GM18907 (cell line): Measurements from ENCODE around the gene ISLR.

Experiments
- ATAC-seq: cut with Tn5 transposase; IDR thresholded peaks from one replicate; pipeline ENCODE4 v1.9.1; 2021; ENCODE audit warnings: mild to moderate bottlenecking, moderate library complexity; ENCODE audit not compliant: unreplicated experiment

The ISLR gene

DNA sequence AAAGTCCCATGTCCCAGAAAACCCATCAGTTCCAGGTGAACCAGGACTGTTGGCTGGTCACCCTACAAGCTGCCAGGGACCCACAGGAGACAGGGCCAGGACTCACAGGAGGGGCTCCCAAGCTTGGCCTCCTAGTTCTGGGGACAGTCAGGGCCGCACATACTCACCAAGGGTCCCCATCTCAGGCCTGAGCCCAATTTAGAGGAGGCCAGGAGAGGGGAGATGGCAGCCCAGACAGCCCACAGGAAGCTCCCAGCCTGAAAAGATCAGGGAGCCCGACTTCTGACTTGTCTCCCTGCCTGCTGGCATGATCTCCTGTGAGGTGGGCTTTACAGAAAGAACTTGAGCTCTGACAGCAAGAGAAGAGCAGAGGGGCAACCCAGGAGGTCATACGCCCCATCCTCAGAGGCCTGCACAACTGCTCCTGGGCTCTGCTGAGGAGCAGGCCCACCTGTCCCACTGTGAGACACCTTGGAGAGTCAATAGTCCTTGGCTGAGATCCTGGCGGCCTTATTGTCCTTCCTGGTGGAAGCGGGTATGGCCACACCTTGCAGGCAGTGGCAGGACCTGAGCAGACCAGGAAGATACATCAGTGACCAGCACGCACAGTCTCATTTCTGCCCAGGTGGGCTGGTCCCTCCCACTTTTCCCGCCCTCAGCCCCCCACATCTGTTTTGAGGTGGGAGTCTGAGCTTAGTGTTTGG, 2.5 kb upstream of the ISLR start:
- no peak for ATAC-seq

DNA sequence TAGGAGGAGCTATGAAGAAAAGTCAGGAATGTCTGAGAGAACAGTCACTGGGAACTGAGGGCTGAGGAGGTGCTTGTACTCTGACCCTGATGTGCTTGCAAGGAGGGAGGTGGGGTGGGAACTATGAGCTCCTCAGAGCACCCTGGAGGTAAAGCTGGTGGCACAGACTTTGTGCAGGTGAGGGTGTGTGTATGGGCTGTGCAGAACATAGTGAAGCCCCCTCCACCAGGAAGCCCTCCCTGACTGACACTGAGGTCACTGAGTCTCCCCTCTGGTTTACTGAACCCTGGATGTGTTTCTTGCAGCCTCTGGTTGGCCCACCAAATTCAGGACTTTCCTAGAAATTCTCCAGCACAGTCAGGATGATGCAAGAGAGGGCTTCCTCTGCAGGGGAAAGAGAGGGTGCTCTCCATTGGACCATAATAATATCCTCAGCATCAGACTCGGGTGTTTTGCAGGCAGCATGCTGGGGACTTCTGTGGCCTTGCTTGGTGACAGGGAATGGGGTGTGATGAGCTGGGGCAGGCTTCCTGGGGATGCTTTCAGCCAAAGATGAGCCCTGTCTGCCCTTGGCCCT, 1.5 kb upstream of the ISLR start:
- ATAC-seq: no peak

DNA sequence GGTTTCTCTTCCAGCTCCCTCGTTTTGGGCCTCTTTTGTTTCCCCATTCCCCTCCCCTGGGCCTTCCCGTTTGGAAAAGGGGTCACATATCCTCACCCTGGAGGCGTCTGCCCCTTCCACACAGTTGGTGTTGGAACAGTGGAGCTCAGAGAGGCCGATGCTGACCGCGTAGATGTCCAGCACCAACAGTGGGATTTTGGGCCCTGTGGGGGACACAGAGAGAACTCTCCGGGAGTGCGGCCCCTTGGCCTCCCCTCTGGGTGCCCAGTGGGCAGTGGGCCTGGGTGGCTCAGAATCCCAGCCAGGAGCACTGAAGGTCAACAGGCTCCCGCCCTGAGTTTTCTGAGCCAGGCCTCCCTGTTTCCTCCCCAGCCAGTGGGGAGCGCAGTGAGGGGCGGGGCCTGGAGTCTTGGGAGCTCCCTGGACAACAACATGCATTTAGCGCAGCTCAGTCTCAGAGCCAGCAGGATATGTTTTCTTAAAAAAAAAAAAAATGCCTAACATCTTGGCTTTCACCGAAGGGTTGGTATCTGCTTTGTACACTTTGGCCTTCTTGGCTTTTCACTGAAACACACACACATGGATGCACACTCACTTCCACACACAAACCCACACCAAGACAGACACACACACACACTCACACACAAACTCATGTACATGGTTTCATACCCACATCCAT, 670 bp upstream of the ISLR start:
- no peak for ATAC-seq

DNA sequence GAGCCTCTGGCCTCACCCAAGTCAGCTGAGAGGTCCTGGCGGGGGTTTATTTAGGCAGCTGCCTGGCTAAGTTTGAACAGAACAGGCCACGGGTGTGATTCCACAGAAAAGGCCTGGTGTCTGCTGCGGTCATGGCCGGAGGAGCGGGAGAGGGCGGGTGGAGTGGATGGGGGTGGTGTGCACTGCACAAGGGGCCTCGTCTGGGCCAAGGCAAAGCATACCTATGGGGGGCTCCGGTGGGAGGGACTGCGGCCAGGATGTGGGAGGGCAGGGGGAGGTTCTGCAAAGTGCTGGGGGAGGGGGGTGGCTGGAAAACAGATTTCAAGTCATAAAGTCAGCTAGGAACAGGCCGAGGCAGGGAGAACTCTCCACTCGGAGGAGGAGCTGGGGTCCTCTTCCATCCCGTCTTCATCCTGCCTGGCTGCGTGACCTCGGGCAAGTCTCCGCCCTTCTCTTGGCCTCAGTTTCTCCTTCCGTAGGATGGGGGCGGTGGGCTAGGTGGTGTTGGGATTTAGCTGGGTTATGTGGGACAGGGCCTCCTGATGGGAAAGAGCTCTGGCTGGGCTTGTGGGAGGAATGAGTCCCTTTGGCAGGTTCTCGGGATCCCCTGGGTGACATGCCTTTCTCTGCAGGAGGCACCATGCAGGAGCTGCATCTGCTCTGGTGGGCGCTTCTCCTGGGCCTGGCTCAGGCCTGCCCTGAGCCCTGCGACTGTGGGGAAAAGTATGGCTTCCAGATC, 878 bp downstream of the ISLR start:
- ATAC-seq: no peak

DNA sequence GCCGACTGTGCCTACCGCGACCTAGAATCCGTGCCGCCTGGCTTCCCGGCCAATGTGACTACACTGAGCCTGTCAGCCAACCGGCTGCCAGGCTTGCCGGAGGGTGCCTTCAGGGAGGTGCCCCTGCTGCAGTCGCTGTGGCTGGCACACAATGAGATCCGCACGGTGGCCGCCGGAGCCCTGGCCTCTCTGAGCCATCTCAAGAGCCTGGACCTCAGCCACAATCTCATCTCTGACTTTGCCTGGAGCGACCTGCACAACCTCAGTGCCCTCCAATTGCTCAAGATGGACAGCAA, 1.4 kb downstream of the ISLR start:
- no peak for ATAC-seq

DNA sequence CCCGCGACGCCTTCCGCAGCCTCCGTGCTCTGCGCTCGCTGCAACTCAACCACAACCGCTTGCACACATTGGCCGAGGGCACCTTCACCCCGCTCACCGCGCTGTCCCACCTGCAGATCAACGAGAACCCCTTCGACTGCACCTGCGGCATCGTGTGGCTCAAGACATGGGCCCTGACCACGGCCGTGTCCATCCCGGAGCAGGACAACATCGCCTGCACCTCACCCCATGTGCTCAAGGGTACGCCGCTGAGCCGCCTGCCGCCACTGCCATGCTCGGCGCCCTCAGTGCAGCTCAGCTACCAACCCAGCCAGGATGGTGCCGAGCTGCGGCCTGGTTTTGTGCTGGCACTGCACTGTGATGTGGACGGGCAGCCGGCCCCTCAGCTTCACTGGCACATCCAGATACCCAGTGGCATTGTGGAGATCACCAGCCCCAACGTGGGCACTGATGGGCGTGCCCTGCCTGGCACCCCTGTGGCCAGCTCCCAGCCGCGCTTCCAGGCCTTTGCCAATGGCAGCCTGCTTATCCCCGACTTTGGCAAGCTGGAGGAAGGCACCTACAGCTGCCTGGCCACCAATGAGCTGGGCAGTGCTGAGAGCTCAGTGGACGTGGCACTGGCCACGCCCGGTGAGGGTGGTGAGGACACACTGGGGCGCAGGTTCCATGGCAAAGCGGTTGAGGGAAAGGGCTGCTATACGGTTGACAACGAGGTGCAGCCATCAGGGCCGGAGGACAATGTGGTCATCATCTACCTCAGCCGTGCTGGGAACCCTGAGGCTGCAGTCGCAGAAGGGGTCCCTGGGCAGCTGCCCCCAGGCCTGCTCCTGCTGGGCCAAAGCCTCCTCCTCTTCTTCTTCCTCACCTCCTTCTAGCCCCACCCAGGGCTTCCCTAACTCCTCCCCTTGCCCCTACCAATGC, 2.0 kb downstream of the ISLR start:
- ATAC-seq: no peak

DNA sequence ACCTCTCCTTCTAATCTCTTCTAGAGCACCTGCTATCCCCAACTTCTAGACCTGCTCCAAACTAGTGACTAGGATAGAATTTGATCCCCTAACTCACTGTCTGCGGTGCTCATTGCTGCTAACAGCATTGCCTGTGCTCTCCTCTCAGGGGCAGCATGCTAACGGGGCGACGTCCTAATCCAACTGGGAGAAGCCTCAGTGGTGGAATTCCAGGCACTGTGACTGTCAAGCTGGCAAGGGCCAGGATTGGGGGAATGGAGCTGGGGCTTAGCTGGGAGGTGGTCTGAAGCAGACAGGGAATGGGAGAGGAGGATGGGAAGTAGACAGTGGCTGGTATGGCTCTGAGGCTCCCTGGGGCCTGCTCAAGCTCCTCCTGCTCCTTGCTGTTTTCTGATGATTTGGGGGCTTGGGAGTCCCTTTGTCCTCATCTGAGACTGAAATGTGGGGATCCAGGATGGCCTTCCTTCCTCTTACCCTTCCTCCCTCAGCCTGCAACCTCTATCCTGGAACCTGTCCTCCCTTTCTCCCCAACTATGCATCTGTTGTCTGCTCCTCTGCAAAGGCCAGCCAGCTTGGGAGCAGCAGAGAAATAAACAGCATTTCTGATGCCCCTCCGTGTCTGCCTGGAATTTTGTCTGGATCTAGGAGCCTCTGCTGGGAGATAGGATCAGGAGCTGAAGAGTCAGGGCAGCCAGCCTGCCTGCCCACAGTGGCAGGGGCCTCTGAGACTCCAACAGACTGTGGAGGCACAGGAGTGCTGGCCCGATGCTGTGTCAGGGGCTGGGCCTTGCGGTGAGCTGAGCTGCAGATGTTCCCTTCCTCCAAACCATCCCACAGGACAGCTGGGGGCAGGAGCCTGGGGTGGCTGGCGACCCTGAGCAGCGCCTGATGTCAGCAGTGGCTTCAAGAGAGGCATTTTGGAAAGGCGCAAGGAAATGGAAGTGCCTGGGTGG, 3.0 kb downstream of the ISLR start:
- ATAC-seq: no peak

DNA sequence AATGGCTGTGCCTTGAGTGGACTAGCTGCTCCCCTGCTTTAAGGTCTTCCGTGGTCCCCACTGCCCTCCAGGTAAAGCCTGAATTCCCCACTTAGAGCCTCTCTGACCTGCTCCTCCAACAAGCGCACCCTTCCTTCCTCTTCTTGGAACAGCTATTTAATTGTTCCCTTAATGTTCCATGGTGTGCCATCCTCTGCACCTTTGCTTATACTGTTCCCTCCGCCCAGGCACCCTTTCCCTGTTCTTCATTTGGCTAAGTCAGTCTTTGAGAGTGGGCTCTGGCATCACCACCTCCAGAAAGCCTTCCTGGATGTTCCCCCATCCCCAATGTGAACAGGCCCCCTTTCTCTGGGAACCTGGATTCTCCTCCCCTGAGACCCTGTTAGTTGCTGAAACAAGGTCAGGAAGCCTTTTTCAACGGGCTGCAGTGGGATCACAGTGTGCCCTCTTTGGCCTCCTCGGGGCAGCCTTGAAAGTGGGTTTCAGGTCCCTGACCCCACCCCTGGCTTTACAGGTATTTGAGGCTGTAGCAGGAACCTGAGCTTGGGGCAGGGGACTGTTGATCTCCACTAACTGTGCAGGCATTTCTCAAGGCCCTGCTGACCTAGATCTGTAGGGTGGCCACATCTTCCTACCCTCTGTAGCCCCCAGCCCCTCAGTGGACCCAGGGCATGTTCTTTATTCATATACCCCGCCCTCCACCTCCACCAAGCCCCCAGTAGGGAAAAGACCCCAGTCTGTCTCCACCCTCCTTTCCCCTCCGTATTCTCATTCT, 5.0 kb downstream of the ISLR start:
- no peak for ATAC-seq

DNA sequence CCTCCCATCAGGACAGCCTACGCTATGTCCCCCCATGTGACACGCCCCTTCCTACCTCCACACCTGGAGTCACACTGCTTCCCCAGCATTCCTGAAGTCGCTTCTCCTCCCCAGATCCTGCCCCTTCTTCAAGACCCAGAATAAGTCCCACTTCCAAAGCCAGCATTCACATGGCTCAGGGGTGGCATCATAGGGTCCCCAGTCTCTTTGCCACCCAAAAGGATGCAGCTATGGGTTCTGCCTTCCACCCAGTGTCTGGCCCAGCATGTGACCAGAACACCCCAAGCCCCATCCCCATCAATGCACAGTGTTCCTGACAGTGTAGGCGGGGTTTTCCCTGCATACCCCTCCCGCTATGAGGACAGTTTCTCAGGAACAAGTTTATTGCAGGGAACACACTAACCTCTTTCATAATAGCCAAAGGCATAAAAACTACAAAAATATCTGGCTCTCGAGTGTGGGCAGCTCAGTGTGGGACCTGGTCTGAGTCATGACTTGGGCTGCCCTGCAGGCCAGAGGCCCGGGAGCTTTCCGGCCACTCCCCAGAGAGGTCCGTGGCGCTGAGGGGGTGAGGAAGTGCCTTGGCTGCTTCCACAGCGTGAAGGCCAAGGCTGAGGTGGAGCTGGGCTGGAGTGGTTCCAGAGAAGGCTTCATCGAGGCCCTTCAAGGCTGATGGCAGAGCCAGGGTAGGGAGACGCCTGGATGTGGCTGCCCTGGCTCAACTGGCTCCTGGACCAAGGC, 5.8 kb downstream of the ISLR start:
- ATAC-seq: no peak

DNA sequence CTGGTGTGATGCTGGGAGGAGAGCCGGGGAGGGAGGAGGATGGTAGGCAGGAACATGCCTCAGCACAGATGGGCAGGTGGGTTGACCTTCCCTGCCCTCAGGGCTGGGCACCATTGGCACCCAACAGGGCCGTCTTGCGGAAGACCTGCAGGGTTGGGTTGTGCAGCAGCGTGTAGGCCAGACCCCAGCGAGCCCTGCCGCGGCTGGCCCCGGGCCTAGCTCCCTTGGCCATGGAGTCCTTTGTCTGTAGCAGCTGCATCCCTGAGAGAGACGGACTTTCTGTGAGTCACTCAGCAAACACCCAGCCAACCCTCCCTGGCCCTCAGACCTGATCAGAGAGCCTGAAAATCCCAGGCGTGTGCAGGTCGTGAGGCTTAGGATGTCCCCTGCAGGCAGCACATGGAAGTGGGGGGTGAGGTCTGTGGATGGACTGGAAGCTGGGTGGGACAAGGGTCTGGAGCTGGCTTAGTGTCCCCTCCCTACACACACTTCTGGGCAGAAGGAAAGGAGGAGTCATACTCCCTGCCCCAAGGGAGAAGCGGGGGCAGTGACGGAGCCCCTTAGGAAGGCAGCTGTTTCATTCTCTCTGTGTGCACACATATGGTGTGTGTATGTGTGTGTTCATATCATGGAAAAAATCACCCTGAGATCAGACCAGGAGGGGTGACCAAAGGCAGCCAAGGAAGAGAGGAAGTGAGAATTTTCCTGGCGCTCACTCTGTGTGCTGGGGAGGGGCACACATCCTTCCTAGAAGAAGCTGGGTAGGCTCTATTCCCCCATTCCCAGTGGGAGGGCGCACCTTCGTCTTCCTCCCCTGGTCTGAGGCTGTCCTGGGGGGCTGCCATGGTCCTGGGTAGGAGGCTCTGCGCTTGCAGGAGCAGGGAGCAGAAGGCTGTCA, 6.7 kb downstream of the ISLR start:
- ATAC-seq: no peak

DNA sequence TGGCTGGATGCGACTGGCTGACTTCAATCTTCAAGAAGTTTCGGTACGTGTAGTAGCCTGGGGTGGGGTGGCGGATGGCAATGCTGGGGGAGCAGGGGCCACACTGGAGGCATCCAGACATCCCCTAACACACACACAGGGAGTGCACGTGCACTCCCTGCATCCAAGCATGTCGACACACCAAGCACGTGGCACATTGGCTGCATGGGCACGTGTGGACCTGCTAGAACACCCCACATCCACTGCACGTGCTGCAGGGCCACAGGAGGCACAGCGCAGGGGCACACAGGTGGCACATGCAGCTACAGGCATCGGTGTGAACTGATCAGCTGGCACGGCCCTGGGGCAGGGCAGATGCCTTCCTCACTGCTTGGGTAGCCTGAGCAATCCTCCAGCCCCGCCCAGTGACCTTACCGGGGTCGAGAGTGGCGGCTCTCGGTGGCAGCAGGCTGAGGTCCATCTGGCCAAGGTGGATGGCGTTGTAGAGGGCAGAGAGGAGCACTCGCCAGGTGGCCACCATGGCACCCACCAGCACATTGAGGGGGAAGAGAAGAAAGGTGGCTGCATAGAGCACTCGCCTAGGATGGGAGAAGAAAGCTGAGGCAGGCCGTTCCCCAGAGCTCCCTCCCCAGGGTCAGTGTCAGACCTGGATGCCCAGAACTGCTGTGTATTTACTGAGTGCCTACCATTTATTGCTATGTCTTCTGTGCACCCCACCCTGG, 7.5 kb downstream of the ISLR start:
- no peak for ATAC-seq

DNA sequence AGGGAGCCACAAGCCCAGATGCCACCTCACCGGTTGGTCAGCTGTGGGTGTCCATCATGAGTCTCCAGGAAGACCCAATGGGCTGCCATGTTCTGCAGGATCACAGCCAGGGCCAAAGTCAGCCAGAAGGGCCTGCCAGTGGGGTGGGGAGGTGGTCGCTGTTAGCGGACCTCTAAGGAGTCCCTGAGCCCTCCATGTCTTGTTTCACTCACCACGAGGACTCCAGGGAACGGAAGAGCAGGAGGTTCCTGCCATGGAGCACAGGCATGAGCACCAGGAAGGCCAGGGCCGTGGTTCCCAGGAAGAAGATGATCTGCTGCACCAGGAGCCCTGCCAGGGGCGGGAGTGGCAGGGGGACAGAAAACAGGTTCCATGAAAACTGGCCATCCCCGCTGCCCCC, 8.6 kb downstream of the ISLR start:
- no peak for ATAC-seq

DNA sequence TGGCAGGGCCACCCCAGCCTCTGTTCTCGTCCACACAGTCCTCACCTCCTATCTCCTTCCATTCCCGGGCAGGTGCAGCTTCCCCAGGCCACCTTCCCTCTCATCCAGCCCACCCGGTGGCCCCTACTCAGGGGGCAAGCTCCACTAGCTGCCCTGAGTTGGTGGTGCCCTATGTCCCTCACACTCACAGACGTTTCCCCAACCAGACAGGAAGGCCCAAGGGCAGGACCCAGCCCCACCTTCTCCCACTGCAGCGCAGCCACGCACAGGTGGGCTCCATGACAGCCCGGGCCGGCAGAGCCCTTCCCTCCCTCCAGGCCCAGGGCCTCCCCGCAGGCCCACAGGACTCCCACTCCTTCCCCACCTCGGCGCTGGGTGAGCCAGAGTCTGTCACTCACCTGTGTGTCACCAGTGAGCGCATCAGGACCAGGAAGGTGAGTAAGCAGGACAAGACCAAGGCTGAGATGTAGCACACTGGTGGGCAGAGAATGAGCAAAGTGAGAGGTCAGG, 11.1 kb downstream of the ISLR start:
- ATAC-seq: no peak

DNA sequence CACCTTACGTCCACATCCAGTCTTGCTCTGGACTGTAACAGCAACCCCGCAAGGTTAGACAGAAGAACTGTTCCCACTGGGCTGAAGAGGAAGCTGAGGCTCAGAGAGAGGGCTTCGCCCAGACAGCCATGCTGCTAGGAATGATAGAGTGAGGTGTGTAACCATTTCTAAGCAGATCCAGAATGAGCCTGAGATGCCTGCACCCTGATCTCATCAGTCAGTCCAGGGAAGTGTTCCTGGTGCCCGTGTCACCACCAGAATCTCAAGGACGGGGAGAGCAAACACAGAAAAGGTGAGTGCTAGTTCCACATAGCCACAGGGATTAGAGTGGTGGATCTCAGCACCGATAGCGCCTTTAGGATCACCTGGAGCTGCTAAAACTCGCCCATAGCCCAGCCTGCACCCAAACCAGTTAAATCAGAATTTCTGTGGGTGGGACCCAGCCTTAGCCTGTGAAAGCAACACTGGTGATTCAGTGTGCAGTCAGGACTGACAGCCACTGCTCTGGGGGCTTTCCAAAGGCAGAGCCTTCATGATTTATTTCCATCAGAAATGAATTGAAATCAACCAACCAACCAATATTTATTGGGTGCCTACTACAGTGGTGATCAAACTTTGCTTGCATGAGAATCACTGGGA, 12.3 kb downstream of the ISLR start:
- no peak for ATAC-seq

DNA sequence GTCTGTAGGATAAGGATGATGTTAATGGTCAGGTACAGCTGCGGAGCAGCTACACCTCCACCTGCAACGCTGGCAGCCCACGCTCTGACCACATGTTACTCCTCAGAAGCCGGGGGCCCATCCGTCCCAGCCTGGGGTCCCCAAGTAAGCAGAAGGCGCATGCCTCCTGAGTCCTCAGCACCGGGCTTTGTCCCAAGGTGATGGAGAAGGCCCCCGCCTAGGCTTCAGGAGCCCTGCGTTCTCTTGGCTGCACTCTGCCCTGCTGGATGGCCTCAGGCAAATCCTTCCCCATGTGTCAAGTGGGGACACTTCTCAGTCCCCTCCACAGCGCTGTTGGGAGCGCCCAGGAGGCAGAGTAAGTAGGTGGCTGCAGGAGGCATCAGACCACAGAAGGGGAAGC, 14.7 kb downstream of the ISLR start:
- no peak for ATAC-seq

DNA sequence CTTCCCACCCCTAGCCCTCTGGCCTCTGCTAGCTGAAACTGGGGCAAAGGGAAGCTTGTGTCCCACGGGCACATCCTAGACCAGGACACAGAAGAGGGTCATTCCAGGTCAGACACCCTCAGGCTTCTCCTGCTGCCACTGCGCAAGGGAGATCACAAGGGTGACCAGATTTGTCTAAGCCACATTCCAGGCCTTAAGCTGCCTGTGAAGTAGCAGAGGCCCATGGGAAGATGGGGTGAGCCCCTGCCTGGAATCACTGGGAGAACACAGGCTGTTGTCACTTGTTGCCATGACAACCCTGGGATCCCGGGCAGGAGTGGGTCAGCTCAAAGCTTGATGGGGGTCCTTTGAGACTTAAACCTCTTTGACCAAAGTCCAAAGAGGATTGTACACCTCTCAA, 18.3 kb downstream of the ISLR start:
- ATAC-seq: no peak
